Erythroblast (primary cell): ENCODE results near the gene GMPPB.

Source experiments
- GATA1 ChIP-seq: IDR thresholded peaks from 2 replicates; pipeline ENCODE4 v1.6.1; 2011; ENCODE audit warnings: low read depth, mild to moderate bottlenecking, control low read depth, low read length, moderate library complexity
- POLR2A ChIP-seq: IDR thresholded peaks from 2 replicates; pipeline ENCODE4 v1.6.1; 2011; ENCODE audit warnings: mild to moderate bottlenecking, low read length

- no peak for TF ChIP-seq POLR2A
- TF ChIP-seq GATA1: no peak
These were observed 19.8 kb downstream of the GMPPB start for GRCh38 chr3:49703956-49704355.
